ENCODE data around the gene SLC4A4.

DNA sequence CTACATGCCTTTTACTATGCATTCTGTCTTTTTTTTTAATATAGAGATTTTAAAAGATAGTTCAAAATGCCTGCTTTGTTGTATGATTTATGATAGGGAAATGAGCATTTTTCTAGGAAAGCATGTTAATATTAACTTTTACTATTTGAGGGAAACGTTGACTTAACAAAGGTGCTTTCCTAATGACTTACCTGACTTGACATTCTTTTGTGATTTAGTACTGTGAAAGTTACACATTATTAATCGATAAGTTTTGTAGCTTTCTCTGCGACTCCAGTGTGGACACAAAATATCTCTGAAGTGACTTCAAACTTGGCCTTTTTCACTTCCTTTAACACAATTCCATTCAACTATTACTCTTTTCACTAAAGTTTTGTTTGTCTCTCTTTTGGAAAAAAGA is 260.8 kb downstream of the SLC4A4 start:
- TF ChIP-seq CTCF (IDR thresholded peaks at IDR 0.05; ENCODE audit: borderline replicate concordance, extremely low read depth, low read length, poor library complexity, severe bottlenecking) (no peak), EZH2 (IDR thresholded peaks at IDR 0.05; ENCODE audit: borderline replicate concordance, low read depth, low read length, severe bottlenecking) (no peak)
